Adrenal gland (tissue), 5 donors: ENCODE measurements around the gene POLR1B.

Experiments used
- POLR2A ChIP-seq, 2 donors: fragments of 450-650 bp; IDR thresholded peaks; one replicate each; pipeline ENCODE4 v1.6.1; 2017; ENCODE audit warnings: antibody characterized with exemption in 2 of 2, mild to moderate bottlenecking in 2 of 2, moderate library complexity in 1 of 2
- TF ChIP-seq, protein P1 (sequence below), 6 experiments: fragments of 450-650 bp in 4 of 6; fragments of 200-600 bp in 2 of 6; sonication (generic) in 1 of 6; IDR thresholded peaks; 1 replicate in 5 of 6; 2 replicates in 1 of 6; pipeline versions ENCODE4 v1.5.1 to v1.8.0; 2016 to 2021; ENCODE audit warnings: antibody characterized with exemption in 6 of 6, mild to moderate bottlenecking in 2 of 6, moderate library complexity in 1 of 6
- donor health status: DM: no; HTN: no; CAD: no.

DNA sequence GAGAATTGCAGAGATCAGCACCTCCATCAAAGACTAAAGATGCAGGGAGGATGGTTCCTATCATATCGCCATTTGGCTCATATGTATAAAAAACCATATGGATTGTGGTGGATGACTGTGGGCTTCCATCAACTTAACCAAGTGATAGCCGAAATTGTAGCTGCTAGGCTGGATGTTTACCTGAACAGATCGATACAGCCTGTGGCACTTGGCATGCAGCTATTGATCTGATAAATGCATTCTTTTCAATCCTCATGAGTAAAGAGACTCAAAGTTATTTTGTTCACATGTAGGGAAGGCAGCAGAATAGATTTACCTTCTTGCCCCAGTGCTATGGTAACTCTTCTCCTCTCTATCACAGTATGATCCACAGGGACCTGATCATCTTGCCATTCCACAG is 60.7 kb downstream of the POLR1B start:
- TF ChIP-seq, protein P1, sequence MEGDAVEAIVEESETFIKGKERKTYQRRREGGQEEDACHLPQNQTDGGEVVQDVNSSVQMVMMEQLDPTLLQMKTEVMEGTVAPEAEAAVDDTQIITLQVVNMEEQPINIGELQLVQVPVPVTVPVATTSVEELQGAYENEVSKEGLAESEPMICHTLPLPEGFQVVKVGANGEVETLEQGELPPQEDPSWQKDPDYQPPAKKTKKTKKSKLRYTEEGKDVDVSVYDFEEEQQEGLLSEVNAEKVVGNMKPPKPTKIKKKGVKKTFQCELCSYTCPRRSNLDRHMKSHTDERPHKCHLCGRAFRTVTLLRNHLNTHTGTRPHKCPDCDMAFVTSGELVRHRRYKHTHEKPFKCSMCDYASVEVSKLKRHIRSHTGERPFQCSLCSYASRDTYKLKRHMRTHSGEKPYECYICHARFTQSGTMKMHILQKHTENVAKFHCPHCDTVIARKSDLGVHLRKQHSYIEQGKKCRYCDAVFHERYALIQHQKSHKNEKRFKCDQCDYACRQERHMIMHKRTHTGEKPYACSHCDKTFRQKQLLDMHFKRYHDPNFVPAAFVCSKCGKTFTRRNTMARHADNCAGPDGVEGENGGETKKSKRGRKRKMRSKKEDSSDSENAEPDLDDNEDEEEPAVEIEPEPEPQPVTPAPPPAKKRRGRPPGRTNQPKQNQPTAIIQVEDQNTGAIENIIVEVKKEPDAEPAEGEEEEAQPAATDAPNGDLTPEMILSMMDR (IDR thresholded peaks at IDR 0.05), result no peak
- TF ChIP-seq POLR2A (IDR thresholded peaks at IDR 0.05), result no peak
